ENCODE results near the gene ZNG1A. TPM values are rescaled to one million over a fixed set of nuclear protein-coding genes. Genes with fewer than 3 reads are reported as not detected.
A peak's percentile ranks its signal among the peaks of the same experiment; 100 is the strongest.
"Not testable (repeated sequence)": the region's sequence is repeated elsewhere in the genome, so short reads cannot be mapped to it uniquely, and the experiment has no call there.

The ZNG1A gene
- total RNA-seq, 1 donor from 2014 or later: 29.3 TPM

GRCh38 chr9:199601-200000 lies 20.7 kb upstream of the ZNG1A start:
- FAIRE-seq; DNase-seq (ENCODE audit: low spot score in 2 of 2): not testable (repeated sequence)

- not testable (repeated sequence) for FAIRE-seq; DNase-seq (ENCODE audit: low spot score in 2 of 2)
Observed at GRCh38 chr9:178140-178825, 573 bp downstream of the ZNG1A start.

- not testable (repeated sequence) for DNase-seq (ENCODE audit: low spot score in 2 of 2); FAIRE-seq
Observed at GRCh38 chr9:169757-170156, 9.1 kb downstream of the ZNG1A start.

- FAIRE-seq; DNase-seq (ENCODE audit: low spot score in 2 of 2): not testable (repeated sequence)
Observed at GRCh38 chr9:159871-160270, 19.0 kb downstream of the ZNG1A start.

- DNase-seq (ENCODE audit: low spot score in 2 of 2); FAIRE-seq: not testable (repeated sequence)
Observed at GRCh38 chr9:151173-151572, 27.7 kb downstream of the ZNG1A start.

GRCh38 chr9:139880-140279 lies 39.0 kb downstream of the ZNG1A start:
- FAIRE-seq; DNase-seq (ENCODE audit: low spot score in 2 of 2): not testable (repeated sequence)

- not testable (repeated sequence) for DNase-seq (ENCODE audit: low spot score in 2 of 2); FAIRE-seq
Observed at GRCh38 chr9:117995-118467, 60.8 kb downstream of the ZNG1A start, which contains the start of gene FOXD4. FOXD4 (minus strand) TSS chr9:118417; CDS start chr9:118119, 298 bp downstream.

- not testable (repeated sequence) for DNase-seq (ENCODE audit: low spot score in 2 of 2); FAIRE-seq
Observed at GRCh38 chr9:117144-117994, 61.5 kb downstream of the ZNG1A start.

- DNase-seq (ENCODE audit: low spot score in 2 of 2); FAIRE-seq: not testable (repeated sequence)
Observed at GRCh38 chr9:116239-117077, 62.4 kb downstream of the ZNG1A start.

GRCh38 chr9:115118-115451 lies 63.8 kb downstream of the ZNG1A start:
- FAIRE-seq; DNase-seq (ENCODE audit: low spot score in 2 of 2): not testable (repeated sequence)

GRCh38 chr9:114267-115117 lies 64.4 kb downstream of the ZNG1A start:
- DNase-seq (ENCODE audit: low spot score in 2 of 2): peak; percentile 5

GRCh38 chr9:113468-114266 lies 65.2 kb downstream of the ZNG1A start:
- not testable (repeated sequence) for FAIRE-seq
- DNase-seq (ENCODE audit: low spot score in 2 of 2): peak; percentile 4 to 24

More at GRCh38 chr9:114267-115117, 64.4 kb downstream of the ZNG1A start:
- not testable (repeated sequence) for FAIRE-seq

GRCh38 chr9:112589-113467 lies 66.0 kb downstream of the ZNG1A start:
- FAIRE-seq; DNase-seq (ENCODE audit: low spot score in 2 of 2): not testable (repeated sequence)

GRCh38 chr9:110672-111071 lies 68.2 kb downstream of the ZNG1A start:
- not testable (repeated sequence) for DNase-seq (ENCODE audit: low spot score in 2 of 2)
- peak; percentile 49 for FAIRE-seq

- DNase-seq (ENCODE audit: low spot score in 2 of 2); FAIRE-seq: not testable (repeated sequence)
Observed at GRCh38 chr9:109540-109939, 69.3 kb downstream of the ZNG1A start.

GRCh38 chr9:108742-109495 lies 69.9 kb downstream of the ZNG1A start:
- not testable (repeated sequence) for FAIRE-seq; DNase-seq (ENCODE audit: low spot score in 2 of 2)

GRCh38 chr9:105991-106390 lies 72.9 kb downstream of the ZNG1A start:
- DNase-seq (ENCODE audit: low spot score in 2 of 2); FAIRE-seq: not testable (repeated sequence)
